Osteocyte (in vitro differentiated cells): Measurements from ENCODE around the gene BNC2. TPM values are rescaled to one million over a fixed set of nuclear protein-coding genes. Genes with fewer than 3 reads are reported as not detected.

ENCODE experiments used
- DNase-seq: peaks from one replicate; pipeline ENCODE4 v3.0.0; 2021; ENCODE audit warnings: mixed read lengths; ENCODE audit not compliant: unreplicated experiment; ENCODE audit errors: extremely low spot score
- H3K27ac Mint-ChIP-seq: one replicate; pipeline ENCODE4 v1.8.0; 2021; ENCODE audit warnings: mild to moderate bottlenecking, mixed read lengths; ENCODE audit not compliant: unreplicated experiment
- H3K27me3 Mint-ChIP-seq: one replicate; pipeline ENCODE4 v1.8.0; 2021; ENCODE audit warnings: mixed read lengths; ENCODE audit not compliant: unreplicated experiment
- H3K36me3 Mint-ChIP-seq: one replicate; pipeline ENCODE4 v1.8.0; 2021; ENCODE audit warnings: mixed read lengths; ENCODE audit not compliant: unreplicated experiment
- H3K4me1 Mint-ChIP-seq: one replicate; pipeline ENCODE4 v1.8.0; 2021; ENCODE audit warnings: mixed read lengths; ENCODE audit not compliant: unreplicated experiment
- H3K4me3 Mint-ChIP-seq: one replicate; pipeline ENCODE4 v1.8.0; 2021; ENCODE audit warnings: mild to moderate bottlenecking, moderate library complexity, mixed read lengths; ENCODE audit not compliant: unreplicated experiment
- H3K9me3 Mint-ChIP-seq: one replicate; pipeline ENCODE4 v1.8.0; 2021; ENCODE audit warnings: mixed read lengths; ENCODE audit not compliant: unreplicated experiment
- total RNA-seq: library from RNA; stranded (reverse); gene quantifications from 2 replicates; pipeline ENCODE4 v1.2.1, GENCODE V29; 2021
- TF ChIP-seq, protein P1 (sequence below): fragments of 200-600 bp; sonication (generic); IDR thresholded peaks from 2 replicates; pipeline ENCODE4 v1.5.0; 2021; ENCODE audit warnings: antibody characterized with exemption, mild to moderate bottlenecking, moderate library complexity

Gene BNC2
- total RNA-seq, 1 donor from 2014 or later, result 66.5 TPM

DNA sequence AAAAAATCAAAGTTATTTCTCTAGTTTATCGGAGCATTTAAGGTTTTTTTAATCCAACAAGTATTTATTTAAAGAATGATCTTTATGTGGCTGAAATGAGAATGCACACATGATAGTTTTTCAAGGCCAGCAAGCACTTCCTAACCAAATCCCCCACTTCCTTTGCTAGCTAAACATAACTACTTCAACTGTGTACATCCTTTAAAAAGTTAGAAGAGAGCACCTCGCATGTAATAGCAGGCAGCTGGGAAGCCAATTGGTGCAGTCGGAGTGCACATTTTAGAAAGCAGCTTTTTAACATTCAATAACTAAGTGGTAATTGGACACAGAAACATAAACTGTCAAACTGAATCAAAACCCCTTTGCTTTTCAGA lies 245.7 kb downstream of the BNC2 start:
- peaks cover 83% of the 10 kb centered on the region for H3K4me1 Mint-ChIP-seq
- TF ChIP-seq, protein P1, sequence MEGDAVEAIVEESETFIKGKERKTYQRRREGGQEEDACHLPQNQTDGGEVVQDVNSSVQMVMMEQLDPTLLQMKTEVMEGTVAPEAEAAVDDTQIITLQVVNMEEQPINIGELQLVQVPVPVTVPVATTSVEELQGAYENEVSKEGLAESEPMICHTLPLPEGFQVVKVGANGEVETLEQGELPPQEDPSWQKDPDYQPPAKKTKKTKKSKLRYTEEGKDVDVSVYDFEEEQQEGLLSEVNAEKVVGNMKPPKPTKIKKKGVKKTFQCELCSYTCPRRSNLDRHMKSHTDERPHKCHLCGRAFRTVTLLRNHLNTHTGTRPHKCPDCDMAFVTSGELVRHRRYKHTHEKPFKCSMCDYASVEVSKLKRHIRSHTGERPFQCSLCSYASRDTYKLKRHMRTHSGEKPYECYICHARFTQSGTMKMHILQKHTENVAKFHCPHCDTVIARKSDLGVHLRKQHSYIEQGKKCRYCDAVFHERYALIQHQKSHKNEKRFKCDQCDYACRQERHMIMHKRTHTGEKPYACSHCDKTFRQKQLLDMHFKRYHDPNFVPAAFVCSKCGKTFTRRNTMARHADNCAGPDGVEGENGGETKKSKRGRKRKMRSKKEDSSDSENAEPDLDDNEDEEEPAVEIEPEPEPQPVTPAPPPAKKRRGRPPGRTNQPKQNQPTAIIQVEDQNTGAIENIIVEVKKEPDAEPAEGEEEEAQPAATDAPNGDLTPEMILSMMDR, result no peak
- no peaks in the 10 kb centered on the region for H3K9me3 Mint-ChIP-seq
- H3K27ac Mint-ChIP-seq, result peak overlapping the region; percentile 89
- H3K4me3 Mint-ChIP-seq, result no peak overlapping the region
- no peaks in the 10 kb centered on the region for H3K36me3 Mint-ChIP-seq
- H3K27me3 Mint-ChIP-seq, result no peaks in the 10 kb centered on the region
- DNase-seq, result no peak

- no peaks in the 10 kb centered on the region for H3K36me3 Mint-ChIP-seq
- no peak overlapping the region for H3K4me3 Mint-ChIP-seq
- no peaks in the 10 kb centered on the region for H3K9me3 Mint-ChIP-seq
- H3K27me3 Mint-ChIP-seq, result no peaks in the 10 kb centered on the region
- no peak for DNase-seq
- TF ChIP-seq, protein P1, result no peak
- H3K4me1 Mint-ChIP-seq, result peaks cover 84% of the 10 kb centered on the region
- peak overlapping the region; percentile 89 for H3K27ac Mint-ChIP-seq
Observed at GRCh38 chr9:16623989-16624743, 246.3 kb downstream of the BNC2 start.

DNA sequence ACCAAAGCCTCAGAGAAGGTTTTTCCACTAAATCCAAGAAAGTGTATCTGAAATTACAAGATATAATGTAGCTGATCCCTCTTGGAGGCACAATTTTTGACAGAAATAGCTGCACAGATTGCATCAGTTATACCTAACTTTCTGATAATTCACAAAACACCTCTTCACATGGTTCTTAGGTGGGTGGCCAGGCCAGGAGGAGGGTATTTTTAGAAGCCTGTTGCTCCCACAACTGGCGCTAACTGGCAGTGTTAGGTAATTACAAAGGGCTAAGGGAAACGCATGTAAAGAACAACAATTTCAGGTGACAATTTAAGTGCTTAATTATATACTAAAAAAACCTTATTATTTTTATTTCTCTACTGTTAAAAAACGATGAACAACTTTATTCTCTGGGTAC lies 247.9 kb downstream of the BNC2 start:
- H3K4me3 Mint-ChIP-seq, result no peak overlapping the region
- H3K36me3 Mint-ChIP-seq, result no peaks in the 10 kb centered on the region

DNA sequence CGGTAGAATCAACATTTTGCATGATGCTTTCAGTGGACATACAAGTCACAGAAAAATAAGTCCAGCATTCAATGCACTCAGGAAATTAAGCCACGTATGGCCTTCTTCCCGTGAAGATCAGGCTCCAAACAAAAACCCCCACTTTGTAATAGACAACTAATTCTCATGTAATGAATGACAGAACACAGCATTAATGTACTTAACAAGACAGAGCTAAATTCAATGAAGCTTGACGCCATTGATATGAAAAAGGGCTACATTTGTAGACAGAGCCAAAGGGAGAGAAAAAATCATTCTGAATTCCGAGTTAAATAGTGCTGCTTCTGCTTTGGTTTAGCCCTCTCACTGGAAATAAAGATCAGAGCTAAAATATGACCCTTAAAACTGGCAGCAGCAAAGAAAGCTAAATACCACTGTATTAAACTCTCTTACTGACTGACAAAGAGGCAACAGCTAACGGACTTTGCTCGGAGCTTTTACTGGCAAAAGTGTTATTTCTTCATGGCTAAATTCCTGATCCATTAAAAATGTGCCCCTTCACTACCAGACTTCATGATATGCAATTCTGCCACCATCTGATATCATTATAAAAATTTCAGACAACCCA lies 250.5 kb downstream of the BNC2 start:
- H3K27me3 Mint-ChIP-seq, result no peaks in the 10 kb centered on the region
- TF ChIP-seq, protein P1, result no peak
- no peak for DNase-seq
- H3K36me3 Mint-ChIP-seq, result no peaks in the 10 kb centered on the region
- peaks cover 60% of the 10 kb centered on the region for H3K4me1 Mint-ChIP-seq
- H3K27ac Mint-ChIP-seq, result peak overlapping the region; percentile 84
- no peaks in the 10 kb centered on the region for H3K9me3 Mint-ChIP-seq
- H3K4me3 Mint-ChIP-seq, result no peak overlapping the region

More for the DNA sequence above, 247.9 kb downstream of the BNC2 start:
- TF ChIP-seq, protein P1, result no peak
- Mint-ChIP-seq H3K27me3 (no peaks in the 10 kb centered on the region), H3K4me1 (peaks cover 81% of the 10 kb centered on the region), H3K27ac (no peak overlapping the region), H3K9me3 (no peaks in the 10 kb centered on the region)
- no peak for DNase-seq

DNA sequence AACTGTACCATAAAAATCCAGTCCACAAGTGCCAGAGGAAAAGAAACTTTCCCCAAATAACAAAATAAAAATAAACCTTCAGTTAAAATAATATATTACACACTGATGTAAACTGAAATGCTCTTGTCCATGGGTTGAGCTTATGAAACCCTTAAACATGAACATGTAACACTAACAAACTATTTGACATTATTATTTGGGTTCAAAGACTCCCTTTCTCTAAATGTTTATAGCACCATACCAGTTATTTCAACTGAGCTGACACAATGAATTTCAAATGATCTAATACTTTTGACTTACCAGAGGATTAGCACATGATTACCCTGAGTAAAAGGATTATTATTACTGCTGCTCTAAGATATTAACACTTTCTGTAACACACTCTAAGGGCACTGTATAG lies 251.1 kb downstream of the BNC2 start:
- TF ChIP-seq, protein P1, result no peak
- Mint-ChIP-seq H3K4me1 (peaks cover 54% of the 10 kb centered on the region), H3K27me3 (no peaks in the 10 kb centered on the region), H3K27ac (peak overlapping the region; percentile 84), H3K4me3 (no peak overlapping the region), H3K36me3 (no peaks in the 10 kb centered on the region), H3K9me3 (no peaks in the 10 kb centered on the region)
- DNase-seq, result no peak
